Measurements from ENCODE around the gene AGMAT. TPM values are rescaled to one million over a fixed set of nuclear protein-coding genes. Genes with fewer than 3 reads are reported as not detected.
A peak's percentile ranks its signal among the peaks of the same experiment; 100 is the strongest.

Gene AGMAT
- total and polyA plus RNA-seq, 9 of the 15 experiments (the other 6 are each of a cell fraction or from before 2014, with no cell fraction given): not detected

- CTCF ChIA-PET (ENCODE audit: low intra/inter-chr PET ratio): interaction anchor here (0.6 kb wide), 2 partner anchors 28 to 191 kb away, joined by 3 read pairs; no protein-coding TSS in a partner anchor
- Histone ChIP-seq H3K9ac (ENCODE audit: insufficient read depth in 1 of 2, low read depth in 2 of 2, low read length in 2 of 2) (peak overlapping the region in 1 of 2 experiments; percentile 31; a peak in 2 of 4 replicates), H4K20me1 (replicated peaks; ENCODE audit: control insufficient read depth, insufficient read depth, low read length) (peaks cover 6% of the 10 kb centered on the region; the same call in 1 of the 2 replicates), H3K79me2 (ENCODE audit: control insufficient read depth, insufficient read depth, low read length) (peaks cover 100% of the 10 kb centered on the region), H3K4me1 (replicated peaks in 1 of 2; ENCODE audit: control insufficient read depth in 2 of 2, insufficient read depth in 2 of 2, low read length in 2 of 2) (peaks cover 26 to 65% of the 10 kb centered on the region in 2 experiments), H3K27ac (ENCODE audit: extremely low read depth, low read depth, low read length) (peak overlapping the region; percentile 45; the same call in 2 of the 3 replicates), H3K9me3 (replicated peaks; ENCODE audit: control insufficient read depth, insufficient read depth, low read depth, low read length) (no peaks in the 10 kb centered on the region), H3K4me3 (no peak overlapping the region), H2AFZ (ENCODE audit: low read depth, low read length) (no peak overlapping the region), H3K36me3 (ENCODE audit: control insufficient read depth, insufficient read depth, low read length) (peaks cover 58% of the 10 kb centered on the region), H3K27me3 (ENCODE audit: control insufficient read depth in 2 of 2, insufficient read depth in 2 of 2, low read length in 2 of 2) (no peaks in the 10 kb centered on the region), H3K9me1 (ENCODE audit: control insufficient read depth, insufficient read depth, low read length) (no peaks in the 10 kb centered on the region), H3K4me2 (ENCODE audit: insufficient read depth, low read length) (peak overlapping the region; percentile 40)
- peak in 2 of 4 experiments; percentile 31 to 46 for DNase-seq (ENCODE audit: extremely low read depth in 1 of 4, low spot score in 3 of 4)
- no TSS peak for BruUV-seq (replicated peaks)
- FAIRE-seq: no peak
- intact Hi-C loops (cut with micrococcal nuclease) (loop anchor here (5.0 kb wide), 1 partner anchor 81 kb away; no protein-coding TSS in a partner anchor), in situ Hi-C loops (cut with MboI) (no loop called here)
- POLR2A ChIA-PET: interaction anchor here (0.9 kb wide), 1 partner anchor 12 kb away, joined by 4 read pairs; no protein-coding TSS in a partner anchor
- WGBS (ENCODE audit: insufficient coverage, low coverage, missing lambda C conversion rate): 41% methylated on average over 7 of the region's 7 CpGs
- peak; percentile 3; the same call in 1 of the 3 replicates for ATAC-seq
- TF ChIP-seq ZNF707 (CRISPR knock-in tag; conservative IDR thresholded peaks at IDR 0.05) (no peak), ZNF280A (IDR thresholded peaks at IDR 0.05; ENCODE audit: low read depth, partially characterized antibody) (no peak), L3MBTL2 (IDR thresholded peaks at IDR 0.05) (peak; percentile 91), CEBPG (CRISPR knock-in tag; IDR thresholded peaks at IDR 0.05) (0 out of 2 replicates have a peak, but pooled peaks have one; percentile 10), CEBPG (tag; conservative IDR thresholded peaks at IDR 0.05 in 1 of 2, IDR thresholded peaks at IDR 0.05 in 1 of 2) (peak in 1 of 2 experiments; percentile 31; a peak in 1 of 4 replicates), ZNF444 (CRISPR knock-in tag; IDR thresholded peaks at IDR 0.05) (no peak), ELF2 (CRISPR knock-in tag; IDR thresholded peaks at IDR 0.05) (no peak)
- TF ChIP-seq, protein P1, sequence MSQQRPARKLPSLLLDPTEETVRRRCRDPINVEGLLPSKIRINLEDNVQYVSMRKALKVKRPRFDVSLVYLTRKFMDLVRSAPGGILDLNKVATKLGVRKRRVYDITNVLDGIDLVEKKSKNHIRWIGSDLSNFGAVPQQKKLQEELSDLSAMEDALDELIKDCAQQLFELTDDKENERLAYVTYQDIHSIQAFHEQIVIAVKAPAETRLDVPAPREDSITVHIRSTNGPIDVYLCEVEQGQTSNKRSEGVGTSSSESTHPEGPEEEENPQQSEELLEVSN (IDR thresholded peaks at IDR 0.05; ENCODE audit: borderline replicate concordance in 1 of 2, extremely low read depth in 1 of 2, insufficient read depth in 1 of 2, insufficient read length in 1 of 2, low read depth in 1 of 2, low read length in 1 of 2, poor library complexity in 1 of 2, severe bottlenecking in 1 of 2): peak in 1 of 2 experiments; percentile 36
- TF ChIP-seq, protein P2, sequence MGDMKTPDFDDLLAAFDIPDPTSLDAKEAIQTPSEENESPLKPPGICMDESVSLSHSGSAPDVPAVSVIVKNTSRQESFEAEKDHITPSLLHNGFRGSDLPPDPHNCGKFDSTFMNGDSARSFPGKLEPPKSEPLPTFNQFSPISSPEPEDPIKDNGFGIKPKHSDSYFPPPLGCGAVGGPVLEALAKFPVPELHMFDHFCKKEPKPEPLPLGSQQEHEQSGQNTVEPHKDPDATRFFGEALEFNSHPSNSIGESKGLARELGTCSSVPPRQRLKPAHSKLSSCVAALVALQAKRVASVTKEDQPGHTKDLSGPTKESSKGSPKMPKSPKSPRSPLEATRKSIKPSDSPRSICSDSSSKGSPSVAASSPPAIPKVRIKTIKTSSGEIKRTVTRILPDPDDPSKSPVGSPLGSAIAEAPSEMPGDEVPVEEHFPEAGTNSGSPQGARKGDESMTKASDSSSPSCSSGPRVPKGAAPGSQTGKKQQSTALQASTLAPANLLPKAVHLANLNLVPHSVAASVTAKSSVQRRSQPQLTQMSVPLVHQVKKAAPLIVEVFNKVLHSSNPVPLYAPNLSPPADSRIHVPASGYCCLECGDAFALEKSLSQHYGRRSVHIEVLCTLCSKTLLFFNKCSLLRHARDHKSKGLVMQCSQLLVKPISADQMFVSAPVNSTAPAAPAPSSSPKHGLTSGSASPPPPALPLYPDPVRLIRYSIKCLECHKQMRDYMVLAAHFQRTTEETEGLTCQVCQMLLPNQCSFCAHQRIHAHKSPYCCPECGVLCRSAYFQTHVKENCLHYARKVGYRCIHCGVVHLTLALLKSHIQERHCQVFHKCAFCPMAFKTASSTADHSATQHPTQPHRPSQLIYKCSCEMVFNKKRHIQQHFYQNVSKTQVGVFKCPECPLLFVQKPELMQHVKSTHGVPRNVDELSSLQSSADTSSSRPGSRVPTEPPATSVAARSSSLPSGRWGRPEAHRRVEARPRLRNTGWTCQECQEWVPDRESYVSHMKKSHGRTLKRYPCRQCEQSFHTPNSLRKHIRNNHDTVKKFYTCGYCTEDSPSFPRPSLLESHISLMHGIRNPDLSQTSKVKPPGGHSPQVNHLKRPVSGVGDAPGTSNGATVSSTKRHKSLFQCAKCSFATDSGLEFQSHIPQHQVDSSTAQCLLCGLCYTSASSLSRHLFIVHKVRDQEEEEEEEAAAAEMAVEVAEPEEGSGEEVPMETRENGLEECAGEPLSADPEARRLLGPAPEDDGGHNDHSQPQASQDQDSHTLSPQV (IDR thresholded peaks at IDR 0.05): peak; percentile 80
- TF ChIP-seq, protein P3, sequence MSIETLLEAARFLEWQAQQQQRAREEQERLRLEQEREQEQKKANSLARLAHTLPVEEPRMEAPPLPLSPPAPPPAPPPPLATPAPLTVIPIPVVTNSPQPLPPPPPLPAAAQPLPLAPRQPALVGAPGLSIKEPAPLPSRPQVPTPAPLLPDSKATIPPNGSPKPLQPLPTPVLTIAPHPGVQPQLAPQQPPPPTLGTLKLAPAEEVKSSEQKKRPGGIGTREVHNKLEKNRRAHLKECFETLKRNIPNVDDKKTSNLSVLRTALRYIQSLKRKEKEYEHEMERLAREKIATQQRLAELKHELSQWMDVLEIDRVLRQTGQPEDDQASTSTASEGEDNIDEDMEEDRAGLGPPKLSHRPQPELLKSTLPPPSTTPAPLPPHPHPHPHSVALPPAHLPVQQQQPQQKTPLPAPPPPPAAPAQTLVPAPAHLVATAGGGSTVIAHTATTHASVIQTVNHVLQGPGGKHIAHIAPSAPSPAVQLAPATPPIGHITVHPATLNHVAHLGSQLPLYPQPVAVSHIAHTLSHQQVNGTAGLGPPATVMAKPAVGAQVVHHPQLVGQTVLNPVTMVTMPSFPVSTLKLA (conservative IDR thresholded peaks at IDR 0.05): peak in 1 of 2 experiments; percentile 38; a peak in 2 of 4 replicates
These were observed 38.0 kb upstream of the AGMAT start for GRCh38 chr1:15622712-15623373.

All from K562 (cell line).